GM23248 (cell line): ENCODE data around the gene WDR87.

Source experiments
- EZH2 ChIP-seq: fragments of 200-600 bp; sonication (generic); IDR thresholded peaks from 2 replicates; pipeline ENCODE4 v1.6.1; 2018; ENCODE audit warnings: antibody characterized with exemption, mild to moderate bottlenecking; ENCODE audit not compliant: insufficient read depth, poor library complexity, severe bottlenecking
- EZH2phosphoT487 ChIP-seq: fragments of 200-600 bp; sonication (generic); IDR thresholded peaks from 2 replicates; pipeline ENCODE4 v1.6.1; 2018; ENCODE audit warnings: antibody characterized with exemption, moderate library complexity, mild to moderate bottlenecking, low read depth; ENCODE audit not compliant: insufficient read depth

- TF ChIP-seq EZH2 = no peak
- TF ChIP-seq EZH2phosphoT487 = no peak
Observed at GRCh38 chr19:37942516-37942902, 36.1 kb upstream of the WDR87 start.
